Measurements from ENCODE around the gene RUBCN.

Gene RUBCN

GRCh38 chr3:197736491-197737318 lies at the start of gene RUBCN:
TSS of gene RUBCN (minus strand) at chr3:197736904. CDS start at chr3:197736719, 185 bp downstream.
- DNase-seq: peak; percentile 98

- DNase-seq: no peak
Measured at GRCh38 chr3:197784019-197784585, 47.4 kb upstream of the RUBCN start.

DNA sequence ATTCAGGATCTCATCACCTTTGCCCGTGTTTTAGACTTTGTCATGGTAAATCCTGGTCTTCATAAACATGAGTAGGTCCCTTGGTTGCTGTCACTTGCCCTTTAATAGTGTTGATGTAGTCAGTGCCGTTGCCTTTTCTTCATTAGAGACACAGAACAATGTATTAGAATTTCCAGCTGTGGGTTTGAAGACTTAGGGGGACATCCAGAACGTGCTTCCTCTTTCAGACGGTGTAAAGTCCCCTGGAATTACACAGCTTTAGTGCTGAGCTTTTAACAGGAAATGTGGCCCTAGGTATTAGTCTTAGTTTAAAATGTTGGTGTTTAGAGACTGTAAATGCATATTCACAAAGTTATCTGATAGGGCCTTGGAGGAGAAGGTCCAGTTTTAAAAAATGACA lies 45.5 kb upstream of the RUBCN start:
- no peak for DNase-seq

DNA sequence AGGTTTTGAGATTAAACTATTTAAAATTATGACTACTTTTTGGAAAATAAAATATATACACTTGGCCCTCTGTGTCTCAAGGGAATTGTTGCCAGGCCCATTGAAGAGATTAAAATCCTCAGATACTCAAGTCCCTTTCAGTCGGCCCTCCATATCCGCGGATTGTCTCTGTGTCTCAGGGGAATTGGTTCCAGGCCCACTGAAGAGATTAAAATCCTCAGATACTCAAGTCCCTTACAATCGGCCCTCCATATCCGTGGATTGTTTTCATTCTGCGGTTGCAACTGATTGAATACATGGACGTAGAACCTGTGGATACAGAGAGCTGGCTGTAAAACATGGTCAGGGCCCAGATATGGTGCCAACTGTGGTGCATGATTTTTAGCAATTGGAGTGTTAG lies 38.6 kb upstream of the RUBCN start:
- no peak for DNase-seq

GRCh38 chr3:197761784-197762183 lies 25.1 kb upstream of the RUBCN start:
- no peak for DNase-seq

DNA sequence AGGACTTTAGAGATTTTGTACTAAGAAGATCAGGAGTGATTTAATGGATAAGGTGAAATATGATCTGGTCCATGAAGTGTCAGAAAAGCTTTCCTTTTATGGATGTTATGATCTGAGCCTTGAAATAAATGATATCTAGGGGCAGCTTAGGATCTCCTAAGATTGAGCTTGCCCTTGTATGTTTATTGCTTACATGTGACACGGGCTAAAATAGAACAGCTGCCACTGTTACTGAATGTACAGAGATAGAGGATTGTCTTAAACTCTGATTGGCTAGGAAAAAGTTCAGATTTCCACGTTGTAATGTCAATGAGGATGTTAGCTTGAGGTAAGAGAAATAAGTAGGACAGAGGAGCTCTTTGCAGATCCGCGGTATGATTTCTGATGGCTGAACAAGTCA lies 21.8 kb upstream of the RUBCN start:
- DNase-seq: no peak

- DNase-seq: no peak
Measured at GRCh38 chr3:197756704-197757103, 20.0 kb upstream of the RUBCN start.

GRCh38 chr3:197753263-197753662 lies 16.6 kb upstream of the RUBCN start:
- no peak for DNase-seq

- no peak for DNase-seq
Measured at GRCh38 chr3:197752107-197752506, 15.4 kb upstream of the RUBCN start.

DNA sequence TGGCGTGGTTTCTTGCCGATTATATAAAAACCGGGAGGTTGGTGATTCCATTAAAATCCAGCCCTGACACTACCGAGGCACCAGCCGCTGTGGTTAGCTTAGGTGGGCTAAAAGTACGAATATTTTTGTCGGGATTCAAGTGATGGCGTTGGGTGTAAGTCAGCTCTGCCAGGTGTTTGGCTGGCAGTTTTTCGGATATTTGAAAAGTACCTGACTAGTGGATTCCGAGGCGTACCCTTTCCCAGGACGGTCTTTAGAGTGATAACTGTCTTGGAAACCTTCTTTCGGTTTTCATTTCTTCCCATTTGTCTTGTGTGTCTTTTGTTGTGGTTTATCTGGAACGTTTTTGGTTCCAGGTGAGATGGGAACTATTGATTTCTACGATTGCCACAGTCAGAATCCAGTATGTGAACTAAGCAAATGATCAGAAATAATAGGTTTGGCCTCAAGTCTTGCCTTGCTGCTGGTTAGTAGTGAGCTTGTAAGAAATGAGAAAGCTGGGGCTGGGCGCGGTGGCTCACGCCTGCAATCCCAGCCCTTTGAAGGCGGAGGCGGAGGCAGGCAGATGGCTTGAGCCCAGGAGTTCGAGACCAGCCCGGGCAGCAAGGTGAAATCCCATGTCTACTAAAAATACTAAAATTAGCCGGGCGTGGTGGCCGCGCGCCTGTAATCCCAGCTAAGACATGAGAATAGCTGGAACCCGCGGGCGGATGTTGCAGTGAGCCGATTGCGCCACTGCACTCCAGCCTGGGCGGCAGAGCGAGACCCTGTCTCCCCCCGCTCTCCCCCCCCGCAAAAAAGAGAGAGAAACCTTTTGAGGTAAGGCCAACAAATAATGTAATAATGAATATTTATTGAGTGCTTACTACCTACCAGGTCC lies 14.4 kb upstream of the RUBCN start:
- DNase-seq: no peak

GRCh38 chr3:197750396-197750831 lies 13.7 kb upstream of the RUBCN start:
- DNase-seq: no peak

- DNase-seq: peak; percentile 88
Measured at GRCh38 chr3:197749601-197750395, 13.1 kb upstream of the RUBCN start, which contains the start of gene FYTTD1. TSS of gene FYTTD1 (plus strand) at chr3:197749883. CDS start at chr3:197749972, 89 bp downstream.

DNA sequence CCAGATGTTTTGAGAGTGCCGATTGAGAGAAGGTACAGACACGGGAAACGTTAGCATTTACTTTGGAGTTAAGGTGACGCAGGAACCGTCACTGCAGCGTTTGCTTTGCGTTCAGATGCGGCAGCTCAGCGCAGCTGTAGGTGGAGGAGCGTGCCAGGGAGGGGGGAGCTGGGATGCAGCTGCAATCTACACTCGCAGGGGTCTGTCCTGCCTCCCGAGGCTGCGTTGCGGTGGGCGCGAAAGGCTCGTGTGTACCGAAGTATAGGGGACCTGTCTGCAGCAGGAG lies 12.6 kb upstream of the RUBCN start:
- peak; percentile 79 for DNase-seq

DNA sequence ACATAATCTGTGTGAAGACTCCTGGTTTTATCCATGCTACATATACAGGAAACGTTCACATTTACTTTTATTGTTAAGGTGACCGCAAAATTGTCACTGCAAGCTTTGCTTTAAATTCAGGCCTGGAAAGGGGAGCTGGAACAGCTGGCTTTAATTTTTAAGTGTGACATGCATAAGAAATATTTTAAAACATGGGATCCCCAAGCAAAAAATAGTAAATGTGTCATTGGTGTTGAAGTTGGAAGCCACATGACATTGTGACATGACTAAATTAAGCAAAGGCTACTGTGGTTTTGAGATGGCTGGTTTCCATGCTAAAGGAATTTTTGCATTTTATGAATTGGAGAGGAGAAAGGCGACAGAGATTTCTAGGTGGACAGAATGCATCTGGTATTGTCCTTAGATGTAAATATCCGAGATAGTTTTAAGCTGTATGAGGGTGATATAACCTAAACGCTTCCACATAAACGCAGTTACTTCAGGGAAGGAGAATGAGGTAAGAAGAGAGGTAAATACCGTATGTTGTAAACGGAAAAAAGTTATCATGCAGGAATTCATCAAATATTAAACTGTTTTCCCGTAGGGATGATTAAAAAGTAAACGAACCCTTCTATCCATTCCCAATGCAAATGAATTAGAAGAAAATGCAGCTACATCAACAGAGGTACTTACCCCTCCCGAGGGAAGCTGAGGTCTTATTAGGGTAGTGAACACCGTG lies 12.1 kb upstream of the RUBCN start:
- DNase-seq: no peak

DNA sequence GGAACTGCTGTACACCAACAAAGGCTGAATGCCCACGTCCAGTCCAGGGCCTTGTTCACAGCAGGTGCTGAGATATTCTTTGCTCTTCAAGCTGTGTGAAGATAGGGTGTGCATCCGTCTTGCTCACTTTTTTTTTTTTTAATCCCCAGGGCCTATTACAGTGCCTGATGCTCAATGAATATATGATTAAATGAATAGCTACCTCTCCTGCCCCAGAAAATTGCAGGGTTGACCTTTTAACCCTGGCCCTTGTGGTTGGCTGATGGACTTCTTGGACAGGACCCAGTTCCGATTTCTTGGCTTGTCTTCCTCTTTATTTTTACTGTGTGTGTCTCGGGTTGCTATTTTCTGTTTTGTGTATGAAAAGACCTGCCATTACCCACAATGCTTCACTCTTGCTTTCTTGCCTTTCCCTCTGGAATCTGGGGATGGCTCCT lies 10.1 kb upstream of the RUBCN start:
- no peak for DNase-seq

DNA sequence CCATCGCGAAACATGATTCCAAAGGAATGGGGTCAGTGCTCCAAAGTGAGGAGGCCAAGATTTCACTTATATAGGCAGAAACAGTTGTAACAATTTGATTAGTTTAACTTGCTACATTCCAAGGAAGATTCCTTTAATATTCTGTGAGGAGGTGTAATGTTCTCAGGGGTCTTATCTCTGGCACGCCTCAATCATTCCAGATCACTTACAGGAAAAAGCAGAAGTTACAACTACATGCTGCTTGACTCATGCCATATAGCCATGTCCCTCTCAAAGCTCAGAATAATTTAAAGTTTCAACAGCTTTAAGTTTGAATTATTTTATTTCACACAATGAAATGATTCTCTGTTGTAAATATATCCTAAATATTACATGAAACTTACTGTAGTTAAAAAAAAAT lies 9.5 kb upstream of the RUBCN start:
- no peak for DNase-seq

GRCh38 chr3:197742787-197743186 lies 6.1 kb upstream of the RUBCN start:
- no peak for DNase-seq

DNA sequence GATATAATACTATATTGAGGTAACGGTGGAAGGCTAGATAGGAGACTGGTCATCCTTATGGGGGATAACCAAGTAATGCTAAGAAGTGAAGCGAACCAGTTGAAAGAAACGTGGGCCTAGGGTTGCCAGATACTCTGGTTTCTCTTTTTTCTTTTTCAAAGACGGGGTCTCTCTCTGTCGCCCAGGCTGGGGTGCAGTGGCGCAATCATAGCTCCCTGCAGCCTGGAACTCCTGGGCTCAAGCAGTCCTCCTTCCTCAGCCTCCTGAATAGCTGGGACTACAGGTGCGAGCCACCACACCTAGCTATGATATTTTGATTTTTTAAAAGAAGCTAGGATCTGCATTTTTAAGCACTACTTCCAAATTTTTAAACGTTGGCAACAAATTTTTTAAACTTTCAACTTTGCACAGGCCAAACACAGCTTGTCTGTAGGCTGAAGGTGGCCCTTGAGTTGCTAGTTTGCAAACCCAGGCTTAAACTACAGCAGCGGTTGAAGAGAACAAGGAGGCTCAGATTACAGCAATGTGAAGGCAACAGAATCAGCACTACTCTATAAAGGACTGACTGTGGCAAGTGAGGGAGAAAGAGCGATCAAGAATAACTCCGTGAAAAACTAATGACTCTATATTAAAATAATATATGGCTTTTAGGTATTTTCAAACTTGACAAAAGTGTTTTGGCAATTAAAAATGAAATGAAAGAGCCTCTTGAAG lies 1.2 kb upstream of the RUBCN start:
- no peak for DNase-seq

DNA sequence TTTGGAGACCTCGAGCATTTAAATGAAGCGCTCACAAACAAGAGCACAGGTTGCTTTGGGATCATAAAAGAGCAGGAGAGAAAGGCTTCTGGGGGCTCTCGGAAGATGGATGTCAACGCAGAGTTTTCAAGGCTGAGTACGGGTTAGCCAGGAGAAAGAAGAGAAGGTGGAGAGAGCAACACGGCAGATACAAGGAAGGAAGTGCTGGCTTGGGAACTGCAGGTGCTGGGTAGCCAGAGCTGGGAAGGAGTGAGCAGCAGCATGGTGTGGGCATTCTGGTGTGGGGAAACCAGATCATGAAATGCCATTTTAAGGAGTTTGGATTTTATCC lies 580 bp upstream of the RUBCN start:
- no peak for DNase-seq

GRCh38 chr3:197736010-197736490 lies 654 bp downstream of the RUBCN start:
- peak; percentile 25 for DNase-seq

GRCh38 chr3:197734667-197735318 lies 1.9 kb downstream of the RUBCN start:
- no peak for DNase-seq

Measured in NCI-H2171 (cell line).